Panc1 (cell line): ENCODE results near the gene GPC6. TPM values are rescaled to one million over a fixed set of nuclear protein-coding genes. Genes with fewer than 3 reads are reported as not detected.

Source experiments
- ATAC-seq: fragments of 200-7000 bp; cut with Tn5 transposase; 2 replicates; pipeline ENCODE4 v1.9.1; 2020; ENCODE audit warnings: mild to moderate bottlenecking, moderate library complexity
- BruUV-seq: library from RNA; stranded (reverse); fragments of 400-500 nt; replicated peaks from 2 replicates; lab custom pipeline; 2021; lab: Mats Ljungman, UMichigan
- CTCF ChIA-PET: fragments of 300-600 bp; sonication (Branson Sonifier 250); formaldehyde crosslinking; loops from one replicate; lab custom pipeline; 2022; ENCODE audit warnings: antibody characterized with exemption; lab: Charles Lee
- POLR2A ChIA-PET: fragments of 300-600 bp; sonication (Branson Sonifier 250); formaldehyde crosslinking; loops from one replicate; lab custom pipeline; 2022; ENCODE audit warnings: antibody characterized with exemption; lab: Charles Lee
- DNase-seq: peaks from one replicate; pipeline ENCODE4 v3.0.0-alpha.2; 2010; ENCODE audit warnings: low read depth, low spot score
- H3K27ac ChIP-seq: 2 replicates; pipeline ENCODE4 v1.5.1; 2011; ENCODE audit warnings: mild to moderate bottlenecking, low read length, inconsistent platforms
- H3K27me3 ChIP-seq: fragments of 200-500 bp; sonication (Bioruptor generic); 2 replicates; pipeline ENCODE4 v1.6.0; 2014; ENCODE audit warnings: low read length, inconsistent platforms; ENCODE audit not compliant: control insufficient read depth, insufficient read depth
- H3K36me3 ChIP-seq: fragments of 200-500 bp; sonication (Bioruptor generic); 2 replicates; pipeline ENCODE4 v1.5.1; 2014; ENCODE audit warnings: inconsistent platforms, mild to moderate bottlenecking, low read length, moderate library complexity; ENCODE audit not compliant: control insufficient read depth, insufficient read depth
- H3K4me1 ChIP-seq: 2 replicates; pipeline ENCODE4 v1.5.1; 2011; ENCODE audit warnings: inconsistent platforms, mild to moderate bottlenecking, low read length, moderate library complexity; ENCODE audit not compliant: control insufficient read depth, insufficient read depth
- H3K4me3 ChIP-seq, 2 experiments: 2 replicates each; pipeline ENCODE4 v1.5.1; 2011 to 2012; ENCODE audit warnings: low read depth in 2 of 2, low read length in 2 of 2, mild to moderate bottlenecking in 2 of 2, inconsistent platforms in 1 of 2, moderate library complexity in 1 of 2
- H3K9me3 ChIP-seq: fragments of 200-500 bp; sonication (Bioruptor generic); 2 replicates; pipeline ENCODE4 v1.5.1; 2014; ENCODE audit warnings: low read depth, mild to moderate bottlenecking, inconsistent platforms, low read length, moderate library complexity; ENCODE audit not compliant: control insufficient read depth, insufficient read depth
- POLR2AphosphoS5 ChIP-seq: IDR thresholded peaks from 2 replicates; pipeline ENCODE4 v1.6.1; 2012; ENCODE audit warnings: mild to moderate bottlenecking, low read depth, low read length, moderate library complexity
- SIN3A ChIP-seq: IDR thresholded peaks from 2 replicates; pipeline ENCODE4 v1.6.1; 2012; ENCODE audit warnings: low read depth, mild to moderate bottlenecking, low read length, moderate library complexity, borderline replicate concordance; ENCODE audit not compliant: insufficient read depth
- TCF7L2 ChIP-seq: IDR thresholded peaks from 2 replicates; pipeline ENCODE4 v1.6.1; 2011; ENCODE audit warnings: mild to moderate bottlenecking, low read depth, low read length, inconsistent platforms
- in situ Hi-C: cut with HindIII; loops from 2 replicates; pipeline ENCODE4 v1.10.0; 2016; ENCODE audit warnings: low sequenced_read_pairs, low pct_unique_long_range_greater_than_20kb
- intact Hi-C: fragments of 100-400 bp; cut with micrococcal nuclease; formaldehyde crosslinking; loops from one replicate; pipeline ENCODE4 v1.10.0; 2022; ENCODE audit not compliant: unreplicated experiment
- total RNA-seq: library from RNA; stranded (reverse); gene quantifications from one replicate; pipeline ENCODE4 v1.2.1, GENCODE V29; 2021; ENCODE audit not compliant: unreplicated experiment
- TF ChIP-seq, protein P1 (sequence below), 2 experiments: IDR thresholded peaks; 2 replicates each; pipeline ENCODE4 v1.6.1; 2011 to 2012; ENCODE audit warnings: low read depth in 2 of 2, control low read depth in 1 of 2, low read length in 1 of 2, mild to moderate bottlenecking in 1 of 2, moderate library complexity in 1 of 2; ENCODE audit not compliant: insufficient read depth in 1 of 2
- TF ChIP-seq, protein P2 (sequence below): fragments of 450-650 bp; IDR thresholded peaks from 2 replicates; pipeline ENCODE4 v1.5.1; 2017; ENCODE audit warnings: mild to moderate bottlenecking

The GPC6 gene
- total RNA-seq, 1 experiment from 2014 or later: 4.8 TPM

DNA sequence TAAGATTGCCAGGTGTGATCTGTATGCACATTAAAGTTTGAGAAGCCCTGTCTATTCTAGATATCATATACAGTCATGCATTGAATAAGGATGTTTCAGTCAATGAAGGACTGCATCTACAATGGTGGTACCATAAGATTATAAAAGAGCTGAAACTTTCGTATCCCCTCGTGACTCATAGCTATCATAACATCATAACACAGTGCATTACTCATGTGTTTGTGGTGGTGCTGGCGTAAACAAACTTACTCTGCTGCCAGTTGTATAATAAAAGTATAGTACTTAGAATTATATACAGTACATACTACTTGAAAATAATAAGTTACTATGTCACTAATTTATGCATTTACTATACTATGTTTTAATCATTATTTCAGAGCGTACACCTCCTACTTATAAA is 489.3 kb downstream of the GPC6 start:
- ChIA-PET POLR2A (no interaction called here), CTCF (no interaction called here)
- Histone ChIP-seq H3K27ac (no peak overlapping the region), H3K36me3 (no peaks in the 10 kb centered on the region), H3K4me1 (no peaks in the 10 kb centered on the region), H3K4me3 (no peak overlapping the region), H3K9me3 (no peaks in the 10 kb centered on the region), H3K27me3 (no peaks in the 10 kb centered on the region)
- ATAC-seq (no peak), DNase-seq (no peak)
- TF ChIP-seq, protein P1, sequence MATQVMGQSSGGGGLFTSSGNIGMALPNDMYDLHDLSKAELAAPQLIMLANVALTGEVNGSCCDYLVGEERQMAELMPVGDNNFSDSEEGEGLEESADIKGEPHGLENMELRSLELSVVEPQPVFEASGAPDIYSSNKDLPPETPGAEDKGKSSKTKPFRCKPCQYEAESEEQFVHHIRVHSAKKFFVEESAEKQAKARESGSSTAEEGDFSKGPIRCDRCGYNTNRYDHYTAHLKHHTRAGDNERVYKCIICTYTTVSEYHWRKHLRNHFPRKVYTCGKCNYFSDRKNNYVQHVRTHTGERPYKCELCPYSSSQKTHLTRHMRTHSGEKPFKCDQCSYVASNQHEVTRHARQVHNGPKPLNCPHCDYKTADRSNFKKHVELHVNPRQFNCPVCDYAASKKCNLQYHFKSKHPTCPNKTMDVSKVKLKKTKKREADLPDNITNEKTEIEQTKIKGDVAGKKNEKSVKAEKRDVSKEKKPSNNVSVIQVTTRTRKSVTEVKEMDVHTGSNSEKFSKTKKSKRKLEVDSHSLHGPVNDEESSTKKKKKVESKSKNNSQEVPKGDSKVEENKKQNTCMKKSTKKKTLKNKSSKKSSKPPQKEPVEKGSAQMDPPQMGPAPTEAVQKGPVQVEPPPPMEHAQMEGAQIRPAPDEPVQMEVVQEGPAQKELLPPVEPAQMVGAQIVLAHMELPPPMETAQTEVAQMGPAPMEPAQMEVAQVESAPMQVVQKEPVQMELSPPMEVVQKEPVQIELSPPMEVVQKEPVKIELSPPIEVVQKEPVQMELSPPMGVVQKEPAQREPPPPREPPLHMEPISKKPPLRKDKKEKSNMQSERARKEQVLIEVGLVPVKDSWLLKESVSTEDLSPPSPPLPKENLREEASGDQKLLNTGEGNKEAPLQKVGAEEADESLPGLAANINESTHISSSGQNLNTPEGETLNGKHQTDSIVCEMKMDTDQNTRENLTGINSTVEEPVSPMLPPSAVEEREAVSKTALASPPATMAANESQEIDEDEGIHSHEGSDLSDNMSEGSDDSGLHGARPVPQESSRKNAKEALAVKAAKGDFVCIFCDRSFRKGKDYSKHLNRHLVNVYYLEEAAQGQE (IDR thresholded peaks at IDR 0.05; ENCODE audit: insufficient read depth in 1 of 2, low read depth in 2 of 2, low read length in 1 of 2): no peak
- no peak for TF ChIP-seq POLR2AphosphoS5
- no peak for TF ChIP-seq TCF7L2
- no peak for TF ChIP-seq SIN3A
- TF ChIP-seq, protein P2, sequence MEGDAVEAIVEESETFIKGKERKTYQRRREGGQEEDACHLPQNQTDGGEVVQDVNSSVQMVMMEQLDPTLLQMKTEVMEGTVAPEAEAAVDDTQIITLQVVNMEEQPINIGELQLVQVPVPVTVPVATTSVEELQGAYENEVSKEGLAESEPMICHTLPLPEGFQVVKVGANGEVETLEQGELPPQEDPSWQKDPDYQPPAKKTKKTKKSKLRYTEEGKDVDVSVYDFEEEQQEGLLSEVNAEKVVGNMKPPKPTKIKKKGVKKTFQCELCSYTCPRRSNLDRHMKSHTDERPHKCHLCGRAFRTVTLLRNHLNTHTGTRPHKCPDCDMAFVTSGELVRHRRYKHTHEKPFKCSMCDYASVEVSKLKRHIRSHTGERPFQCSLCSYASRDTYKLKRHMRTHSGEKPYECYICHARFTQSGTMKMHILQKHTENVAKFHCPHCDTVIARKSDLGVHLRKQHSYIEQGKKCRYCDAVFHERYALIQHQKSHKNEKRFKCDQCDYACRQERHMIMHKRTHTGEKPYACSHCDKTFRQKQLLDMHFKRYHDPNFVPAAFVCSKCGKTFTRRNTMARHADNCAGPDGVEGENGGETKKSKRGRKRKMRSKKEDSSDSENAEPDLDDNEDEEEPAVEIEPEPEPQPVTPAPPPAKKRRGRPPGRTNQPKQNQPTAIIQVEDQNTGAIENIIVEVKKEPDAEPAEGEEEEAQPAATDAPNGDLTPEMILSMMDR: no peak
- intact Hi-C loops (no loop called here), in situ Hi-C loops (no loop called here)
- BruUV-seq: no TSS peak

DNA sequence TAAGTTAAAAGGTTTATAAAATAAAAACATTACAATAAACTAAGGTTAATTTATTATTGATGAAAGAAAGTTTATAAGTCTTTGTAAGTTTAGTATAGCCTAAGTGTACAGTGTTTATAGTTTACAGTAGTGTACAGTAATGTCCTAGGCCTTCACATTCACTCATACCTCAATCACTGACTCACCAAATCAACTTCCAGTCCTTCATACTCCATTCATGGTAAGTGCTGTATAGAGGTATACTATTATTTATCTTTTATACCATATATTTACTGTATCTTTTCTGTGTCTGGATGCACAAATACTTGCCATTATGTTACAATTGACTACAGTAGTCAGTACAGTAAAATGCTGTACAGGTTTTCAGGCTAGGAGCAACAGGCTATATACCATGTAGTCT is 490.0 kb downstream of the GPC6 start:
- BruUV-seq: no TSS peak
- Histone ChIP-seq H3K4me3 (no peak overlapping the region), H3K27ac (no peak overlapping the region), H3K36me3 (no peaks in the 10 kb centered on the region), H3K9me3 (no peaks in the 10 kb centered on the region), H3K4me1 (no peaks in the 10 kb centered on the region), H3K27me3 (no peaks in the 10 kb centered on the region)
- in situ Hi-C loops: no loop called here
- intact Hi-C loops: no loop called here
- no peak for ATAC-seq
- DNase-seq: no peak
- POLR2A ChIA-PET: no interaction called here
- TF ChIP-seq TCF7L2: no peak
- TF ChIP-seq, protein P1 (IDR thresholded peaks at IDR 0.05; ENCODE audit: insufficient read depth in 1 of 2, low read depth in 2 of 2, low read length in 1 of 2): no peak
- CTCF ChIA-PET: no interaction called here
